Bone marrow (tissue), 2 donors: ENCODE results near the gene TNFRSF13B.
"Not testable (repeated sequence)": the region's sequence is repeated elsewhere in the genome, so short reads cannot be mapped to it uniquely, and the experiment has no call there.

Experiments used
- DNase-seq, 2 donors: peaks; one replicate each; lab custom pipeline; 2025; lab: John Stamatoyannopoulos, UW

TNFRSF13B gene

GRCh38 chr17:16925461-16926060 is 46.4 kb downstream of the TNFRSF13B start:
- no peak for DNase-seq

GRCh38 chr17:16924696-16925440 is 47.0 kb downstream of the TNFRSF13B start:
- no peak for DNase-seq

GRCh38 chr17:16923904-16924695 is 47.8 kb downstream of the TNFRSF13B start:
- DNase-seq = no peak

- no peak for DNase-seq
These were observed 48.6 kb downstream of the TNFRSF13B start for GRCh38 chr17:16923097-16923903.

GRCh38 chr17:16922386-16923096 is 49.4 kb downstream of the TNFRSF13B start:
- DNase-seq = no peak

GRCh38 chr17:16921451-16921850 is 50.5 kb downstream of the TNFRSF13B start:
- not testable (repeated sequence) for DNase-seq

GRCh38 chr17:16920628-16921020 is 51.3 kb downstream of the TNFRSF13B start:
- DNase-seq = no peak

- no peak for DNase-seq
These were observed 52.0 kb downstream of the TNFRSF13B start for GRCh38 chr17:16919663-16920627.

GRCh38 chr17:16918443-16918842 is 53.5 kb downstream of the TNFRSF13B start:
- no peak for DNase-seq

- DNase-seq = no peak
These were observed 54.1 kb downstream of the TNFRSF13B start for GRCh38 chr17:16917671-16918394.

- no peak for DNase-seq
These were observed 55.4 kb downstream of the TNFRSF13B start for GRCh38 chr17:16916557-16916920.

GRCh38 chr17:16915752-16916556 is 56.0 kb downstream of the TNFRSF13B start:
- DNase-seq = no peak

- no peak for DNase-seq
These were observed 58.5 kb downstream of the TNFRSF13B start for GRCh38 chr17:16913463-16913862.

- DNase-seq = no peak
These were observed 59.6 kb downstream of the TNFRSF13B start for GRCh38 chr17:16912021-16912962.

GRCh38 chr17:16911141-16911937 is 60.6 kb downstream of the TNFRSF13B start:
- DNase-seq = no peak

GRCh38 chr17:16910341-16910740 is 61.6 kb downstream of the TNFRSF13B start:
- no peak for DNase-seq
